ENCODE data around the gene ITGA7.
A peak's percentile ranks its signal among the peaks of the same experiment; 100 is the strongest.

ITGA7 gene

GRCh38 chr12:55670276-55670675, 37.4 kb downstream of the ITGA7 start:
- TF ChIP-seq ZFX (IDR thresholded peaks at IDR 0.05) (no peak), CTCF (conservative IDR thresholded peaks at IDR 0.05) (no peak)
- H3K27ac ChIP-seq, result no peak overlapping the region

GRCh38 chr12:55666508-55666907, 41.2 kb downstream of the ITGA7 start:
- TF ChIP-seq CTCF (conservative IDR thresholded peaks at IDR 0.05) (no peak), ZFX (IDR thresholded peaks at IDR 0.05) (no peak)
- H3K27ac ChIP-seq, result no peak overlapping the region

DNA sequence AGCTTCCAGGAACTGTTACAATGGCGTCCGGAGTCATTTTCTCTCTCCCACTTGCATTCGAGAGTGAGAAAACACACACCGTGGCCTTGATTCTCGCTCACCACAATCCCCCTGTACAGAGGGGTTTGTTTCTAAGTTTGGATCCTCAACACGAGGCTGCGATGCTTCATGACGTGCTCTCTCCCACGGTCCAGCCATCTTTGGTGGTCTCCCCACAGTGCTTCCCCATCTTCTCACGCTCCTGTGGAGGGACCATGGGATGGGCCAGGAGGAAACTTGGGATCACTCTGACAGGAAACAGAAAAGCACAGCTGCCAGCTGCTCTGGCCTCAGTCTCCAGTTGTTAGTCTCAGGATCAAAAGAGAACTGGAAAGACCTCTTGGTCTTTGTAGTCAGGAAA, 42.9 kb downstream of the ITGA7 start:
- H3K27ac ChIP-seq, result no peak overlapping the region
- TF ChIP-seq CTCF (conservative IDR thresholded peaks at IDR 0.05), result no peak
- TF ChIP-seq ZFX (IDR thresholded peaks at IDR 0.05), result no peak

DNA sequence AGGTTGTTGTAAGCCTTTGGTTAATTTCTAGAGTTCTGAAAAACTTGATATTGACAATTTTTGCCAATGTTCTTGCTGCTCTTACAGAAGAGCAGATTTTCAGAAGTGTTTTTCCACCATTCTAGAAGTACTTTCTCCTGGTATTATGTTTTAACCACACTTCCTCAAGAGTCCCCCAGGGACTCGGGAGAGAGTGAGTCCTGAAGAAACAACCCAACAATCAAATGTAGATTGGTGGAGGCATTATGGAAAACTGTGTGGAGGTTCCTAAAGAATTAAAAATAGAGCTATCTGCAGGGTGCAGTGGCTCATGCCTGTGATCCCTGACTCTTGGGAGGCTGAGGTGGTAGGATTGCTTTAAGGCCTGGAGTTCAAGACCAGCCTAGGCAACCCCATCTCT, 44.3 kb downstream of the ITGA7 start:
- H3K27ac ChIP-seq, result no peak overlapping the region
- TF ChIP-seq CTCF (conservative IDR thresholded peaks at IDR 0.05) (no peak), ZFX (IDR thresholded peaks at IDR 0.05) (no peak)

DNA sequence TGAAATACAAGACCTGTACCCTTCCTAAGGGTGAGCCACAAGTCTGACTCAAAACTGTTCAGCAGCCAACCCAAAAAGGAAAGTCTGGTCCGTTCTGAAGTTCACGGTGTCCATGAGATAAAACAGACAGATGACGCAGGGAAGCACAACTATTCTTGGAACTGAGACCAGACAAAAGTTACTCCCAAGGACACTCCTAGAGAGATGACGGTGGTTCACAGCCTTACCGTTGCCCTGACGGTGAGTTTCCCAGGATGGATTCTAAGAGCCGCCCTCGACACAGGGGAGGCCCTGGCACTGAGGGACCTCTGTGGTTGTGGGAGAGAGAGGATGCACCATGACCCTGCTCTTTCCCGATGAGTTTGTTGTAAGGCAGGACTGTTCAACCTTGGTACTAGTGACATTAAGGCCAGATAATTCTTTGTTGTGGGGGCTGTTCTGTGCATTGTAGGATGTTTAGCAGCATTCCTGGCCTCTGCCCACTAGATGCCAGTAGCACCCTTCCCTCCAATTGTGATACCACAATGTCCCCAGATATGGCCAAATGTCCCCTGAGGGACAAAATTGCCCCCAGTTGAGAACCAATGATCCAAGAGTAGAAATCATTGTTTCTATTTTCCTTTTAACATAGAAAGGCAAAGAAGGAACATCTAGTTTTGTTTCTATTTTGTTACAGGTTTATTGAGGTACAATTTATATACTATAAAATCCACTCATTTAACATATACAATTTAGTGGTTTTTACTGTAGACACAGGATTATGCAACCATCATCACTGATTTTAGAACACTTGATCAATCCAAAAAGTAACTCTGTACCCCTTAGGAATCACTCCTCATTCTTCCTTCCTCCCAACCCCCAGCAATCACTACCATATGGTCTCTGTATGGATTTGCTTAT, 48.0 kb downstream of the ITGA7 start:
- no peak overlapping the region for H3K27ac ChIP-seq
- TF ChIP-seq ZFX (IDR thresholded peaks at IDR 0.05) (no peak), CTCF (conservative IDR thresholded peaks at IDR 0.05) (peak; percentile 43)

DNA sequence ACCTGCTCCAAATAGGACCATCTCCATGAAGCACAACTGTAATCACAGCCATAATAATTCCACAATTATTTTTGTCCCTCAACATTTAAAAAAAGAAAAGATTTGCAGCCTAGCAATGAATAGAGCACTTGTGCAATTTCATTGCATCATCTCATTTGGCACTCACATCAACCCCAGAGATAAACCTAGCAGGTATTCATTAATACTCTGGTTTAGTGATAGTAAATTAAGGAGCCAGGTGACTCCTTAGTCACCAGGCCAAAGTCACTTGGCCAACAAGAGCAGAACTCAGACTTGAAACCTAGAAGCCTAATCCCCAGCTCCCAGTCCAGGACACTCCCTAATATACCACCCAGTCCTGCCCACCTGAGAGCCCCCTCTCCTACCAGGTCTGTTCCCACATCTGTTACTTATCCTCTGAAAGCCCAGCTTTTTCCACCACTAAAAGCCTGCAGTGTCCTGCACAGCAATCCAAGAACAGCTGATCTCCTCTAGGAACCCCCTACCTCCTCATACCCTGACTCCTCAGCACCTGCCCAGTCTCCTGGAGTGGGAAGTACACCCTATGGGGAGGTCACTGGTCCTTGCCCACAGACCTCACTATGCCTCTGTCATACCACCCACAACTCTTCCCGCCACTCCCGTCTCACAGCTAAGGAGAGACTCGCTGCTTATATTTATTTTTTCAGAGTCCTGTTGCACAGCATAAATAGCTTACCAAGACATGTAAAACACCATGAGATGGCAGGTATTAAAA, 48.9 kb downstream of the ITGA7 start:
- no peak overlapping the region for H3K27ac ChIP-seq
- TF ChIP-seq CTCF (conservative IDR thresholded peaks at IDR 0.05), result no peak
- no peak for TF ChIP-seq ZFX (IDR thresholded peaks at IDR 0.05)

DNA sequence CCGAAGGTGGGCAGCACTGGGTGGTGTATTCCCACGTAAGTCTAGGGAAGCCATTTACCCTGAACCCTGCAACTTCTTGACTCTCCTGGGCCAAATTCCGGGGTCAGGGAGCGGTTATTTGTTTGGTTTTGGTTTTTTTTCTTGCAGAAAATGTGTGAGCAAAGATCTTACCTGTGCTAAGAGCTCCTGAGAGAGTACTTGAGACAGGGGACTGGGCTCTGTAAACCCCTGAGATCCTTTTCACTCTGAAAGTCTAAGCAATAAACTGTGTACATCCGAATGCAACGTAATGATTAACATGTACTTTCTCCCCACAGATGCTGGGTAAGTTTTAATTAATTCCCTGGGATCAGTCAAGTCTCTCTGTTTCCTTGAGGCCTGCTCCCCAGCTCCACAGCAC, 49.5 kb downstream of the ITGA7 start:
- H3K27ac ChIP-seq, result no peak overlapping the region
- no peak for TF ChIP-seq ZFX (IDR thresholded peaks at IDR 0.05)
- TF ChIP-seq CTCF (conservative IDR thresholded peaks at IDR 0.05), result no peak
